H1 (cell line): ENCODE measurements around the gene KIN. TPM values are rescaled to one million over a fixed set of nuclear protein-coding genes. Genes with fewer than 3 reads are reported as not detected.

Experiments used
- CTCF ChIA-PET: fragments of 300-600 bp; sonication (Branson Sonifier 250); formaldehyde crosslinking; loops from one replicate; lab custom pipeline; 2021; ENCODE audit not compliant: partially characterized antibody; lab: Charles Lee
- POLR2A ChIA-PET: fragments of 300-600 bp; sonication (Branson Sonifier 250); formaldehyde crosslinking; loops from one replicate; lab custom pipeline; 2021; ENCODE audit warnings: inconsistent platforms; ENCODE audit not compliant: partially characterized antibody; lab: Charles Lee
- DNase-seq, 2 experiments: peaks; one replicate each; pipeline versions ENCODE4 v3.0.0 to v3.0.0-alpha.2; 2010 to 2022; ENCODE audit warnings: low spot score in 2 of 2, low read depth in 1 of 2, mixed read lengths in 1 of 2
- FAIRE-seq: peaks from 2 replicates; lab custom pipeline; 2011; peaks lifted over from hg19 to GRCh38; lab: Jason Lieb, UNC
- H2AFZ ChIP-seq: 2 replicates; pipeline ENCODE4 v1.8.1; 2012; ENCODE audit warnings: low read length, inconsistent platforms
- H2AK5ac ChIP-seq: 2 replicates; pipeline ENCODE4 v1.6.1; 2013; ENCODE audit warnings: low read depth, low read length
- H2BK120ac ChIP-seq: replicated peaks from 2 replicates; pipeline ENCODE3; 2013; ENCODE audit warnings: low read depth, low read length, inconsistent platforms
- H2BK12ac ChIP-seq: 2 replicates; pipeline ENCODE4 v1.6.1; 2013; ENCODE audit warnings: low read depth, low read length
- H2BK15ac ChIP-seq: 2 replicates; pipeline ENCODE4 v1.6.1; 2013; ENCODE audit warnings: low read length
- H2BK20ac ChIP-seq: 2 replicates; pipeline ENCODE4 v1.6.1; 2013; ENCODE audit warnings: low read length
- H2BK5ac ChIP-seq: 2 replicates; pipeline ENCODE4 v1.6.1; 2013; ENCODE audit warnings: low read depth, low read length
- H3K14ac ChIP-seq: 2 replicates; pipeline ENCODE4 v1.6.1; 2013; ENCODE audit warnings: inconsistent platforms; ENCODE audit not compliant: insufficient read length
- H3K18ac ChIP-seq: 2 replicates; pipeline ENCODE4 v1.6.1; 2013; ENCODE audit warnings: low read length; ENCODE audit errors: extremely low read depth
- H3K23ac ChIP-seq: 2 replicates; pipeline ENCODE4 v1.6.1; 2013; ENCODE audit warnings: inconsistent platforms; ENCODE audit not compliant: insufficient read length
- H3K23me2 ChIP-seq: 2 replicates; pipeline ENCODE4 v1.6.1; 2013; ENCODE audit warnings: low read depth, low read length
- H3K27ac ChIP-seq: 2 replicates; pipeline ENCODE4 v1.6.1; 2011; ENCODE audit warnings: low read depth, low read length, inconsistent platforms
- H3K27me3 ChIP-seq, 4 experiments: replicated peaks in 1 of 4; 1 replicate in 1 of 4; 2 replicates in 3 of 4; pipeline versions ENCODE4 v1.6.1 to v1.8.1; 2011 to 2013; ENCODE audit warnings: low read length in 3 of 4, mild to moderate bottlenecking in 3 of 4, inconsistent platforms in 2 of 4, mixed read lengths in 2 of 4, moderate library complexity in 1 of 4; ENCODE audit not compliant: control insufficient read depth in 3 of 4, insufficient read depth in 3 of 4; ENCODE audit errors: extremely low read depth in 1 of 4
- H3K36me3 ChIP-seq, 4 experiments: 2 replicates each; pipeline versions ENCODE4 v1.6.1 to v1.8.1; 2011 to 2013; ENCODE audit warnings: mild to moderate bottlenecking in 4 of 4, low read length in 3 of 4, moderate library complexity in 2 of 4, control low read depth in 1 of 4, inconsistent platforms in 1 of 4; ENCODE audit not compliant: insufficient read depth in 4 of 4, control insufficient read depth in 2 of 4
- H3K4ac ChIP-seq: replicated peaks from 2 replicates; pipeline ENCODE3; 2013; ENCODE audit warnings: low read length, low read depth, mixed read lengths, inconsistent platforms; ENCODE audit not compliant: insufficient read length
- H3K4me1 ChIP-seq, 4 experiments: replicated peaks in 1 of 4; 1 replicate in 1 of 4; 2 replicates in 3 of 4; pipeline versions ENCODE4 v1.6.1 to v1.8.1; 2011 to 2013; ENCODE audit warnings: low read length in 3 of 4, inconsistent platforms in 2 of 4, mixed read lengths in 1 of 4; ENCODE audit not compliant: insufficient read depth in 4 of 4, control insufficient read depth in 3 of 4
- H3K4me2 ChIP-seq, 2 experiments: 2 replicates each; pipeline versions ENCODE4 v1.6.1 to v1.8.1; 2011 to 2013; ENCODE audit warnings: low read depth in 2 of 2, low read length in 2 of 2, control low read depth in 1 of 2, inconsistent platforms in 1 of 2, mild to moderate bottlenecking in 1 of 2; ENCODE audit not compliant: insufficient read depth in 1 of 2
- H3K4me3 ChIP-seq, 4 experiments: fragments of 200-600, 300-600 bp in 1 of 4; sonication (generic), shearing (Covaris generic), sonication (Bioruptor Twin) in 1 of 4; 2 replicates each; pipeline versions ENCODE4 v1.5.1 to v1.8.1; 2011 to 2016; ENCODE audit warnings: low read length in 4 of 4, low read depth in 3 of 4, control low read depth in 2 of 4, inconsistent platforms in 2 of 4, mild to moderate bottlenecking in 2 of 4, mixed read lengths in 1 of 4, moderate library complexity in 1 of 4; ENCODE audit not compliant: insufficient read depth in 2 of 4; ENCODE audit errors: extremely low read depth in 1 of 4
- H3K56ac ChIP-seq: replicated peaks from 2 replicates; pipeline ENCODE3; 2013; ENCODE audit warnings: low read depth, mild to moderate bottlenecking, mixed read lengths, low read length, inconsistent platforms; ENCODE audit not compliant: insufficient read length
- H3K79me1 ChIP-seq: 2 replicates; pipeline ENCODE4 v1.6.1; 2013; ENCODE audit warnings: low read depth, low read length, control low read depth
- H3K79me2 ChIP-seq, 2 experiments: 2 replicates each; pipeline versions ENCODE4 v1.6.1 to v1.8.1; 2012 to 2013; ENCODE audit warnings: low read length in 2 of 2, mild to moderate bottlenecking in 2 of 2, inconsistent platforms in 1 of 2; ENCODE audit not compliant: insufficient read depth in 2 of 2, control insufficient read depth in 1 of 2
- H3K9ac ChIP-seq, 4 experiments: replicated peaks in 1 of 4; 1 replicate in 1 of 4; 2 replicates in 3 of 4; pipeline versions ENCODE4 v1.6.1 to v1.8.1; 2011 to 2013; ENCODE audit warnings: low read depth in 3 of 4, low read length in 3 of 4, control low read depth in 2 of 4, mild to moderate bottlenecking in 2 of 4, moderate library complexity in 2 of 4, inconsistent platforms in 1 of 4; ENCODE audit errors: extremely low read depth in 1 of 4
- H3K9me3 ChIP-seq, 2 experiments: 2 replicates each; pipeline versions ENCODE4 v1.6.1 to v1.8.1; 2012 to 2013; ENCODE audit warnings: mild to moderate bottlenecking in 2 of 2, moderate library complexity in 2 of 2, control low read depth in 1 of 2, inconsistent platforms in 1 of 2, low read depth in 1 of 2, low read length in 1 of 2, mixed read lengths in 1 of 2; ENCODE audit not compliant: insufficient read depth in 2 of 2
- H4K20me1 ChIP-seq, 2 experiments: replicated peaks in 1 of 2; 2 replicates each; pipeline versions ENCODE3 to v1.8.1; 2011 to 2013; ENCODE audit warnings: inconsistent platforms in 2 of 2, low read length in 2 of 2, mild to moderate bottlenecking in 1 of 2; ENCODE audit not compliant: insufficient read depth in 2 of 2, control insufficient read depth in 1 of 2
- H4K5ac ChIP-seq: 2 replicates; pipeline ENCODE4 v1.6.1; 2013; ENCODE audit warnings: low read length, low read depth, mixed read lengths, inconsistent platforms; ENCODE audit not compliant: insufficient read length
- H4K8ac ChIP-seq: 2 replicates; pipeline ENCODE4 v1.8.0; 2013; ENCODE audit warnings: mild to moderate bottlenecking, moderate library complexity, low read length, inconsistent platforms; ENCODE audit not compliant: insufficient read depth; ENCODE audit errors: extremely low read depth
- H4K91ac ChIP-seq: replicated peaks from 2 replicates; pipeline ENCODE3; 2013; ENCODE audit warnings: low read length, mixed read lengths, inconsistent platforms; ENCODE audit not compliant: insufficient read length
- CBX5 ChIP-seq: fragments of 300-800, 300-1000 bp; sonication (generic); IDR thresholded peaks from 2 replicates; pipeline ENCODE4 v1.7.1; 2016; ENCODE audit warnings: antibody characterized with exemption, low read length, low read depth
- EP300 ChIP-seq, 2 experiments: IDR thresholded peaks; 1 replicate in 1 of 2; 2 replicates in 1 of 2; pipeline ENCODE4 v1.6.1; 2011 to 2012; ENCODE audit warnings: low read depth in 2 of 2, low read length in 2 of 2, mild to moderate bottlenecking in 2 of 2, borderline replicate concordance in 1 of 2, inconsistent platforms in 1 of 2, moderate library complexity in 1 of 2
- EZH2 ChIP-seq: fragments of 200-600 bp; sonication (generic); IDR thresholded peaks from 2 replicates; pipeline ENCODE4 v1.7.1; 2012; ENCODE audit warnings: low read depth, mild to moderate bottlenecking, moderate library complexity, low read length, inconsistent platforms; ENCODE audit not compliant: severe bottlenecking
- GTF2F1 ChIP-seq: IDR thresholded peaks from 2 replicates; pipeline ENCODE4 v1.6.1; 2012; ENCODE audit warnings: low read depth, low read length, improper control_type of control experiment, borderline replicate concordance
- WGBS, 2 experiments: shearing (Covaris generic) in 1 of 2; methylation state at CpG; one replicate each; pipeline versions ENCODE4 v1.1.6 to v1.1.7; 2013 to 2015; ENCODE audit warnings: low lambda C conversion rate in 2 of 2, mixed read lengths in 2 of 2, inconsistent platforms in 1 of 2, low coverage in 1 of 2, missing lambda C conversion rate in 1 of 2; ENCODE audit not compliant: insufficient replicate concordance in 2 of 2, insufficient coverage in 1 of 2, insufficient read length in 1 of 2; ENCODE audit errors: extremely low coverage in 1 of 2, missing lambda C conversion rate in 1 of 2; 5-methylcytosine and 5-hydroxymethylcytosine counted together
- polyA plus RNA-seq, 7 experiments: library from polyadenylated mRNA; depleted of rRNA in 3 of 7; stranded (reverse) in 5 of 7; unstranded in 2 of 7; fragments of >200 nt in 5 of 7; fragments of 200-250 nt in 2 of 7; gene quantifications; 1 replicate in 5 of 7; 2 replicates in 1 of 7; 4 replicates in 1 of 7; pipeline versions ENCODE4 v1.2.1 to v1.2.3, GENCODE V29; 2011 to 2013; ENCODE audit warnings: missing spikeins in 2 of 7, mixed read lengths in 2 of 7
- total RNA-seq: library from RNA; stranded (reverse); fragmentation: NEBNext Ultra II Directional; extraction: Animal tissue kit (Norgen Biotek cat#: 25700); gene quantifications from 2 replicates; pipeline ENCODE4 v1.2.1, GENCODE V29; 2021

Gene KIN
- total and polyA plus RNA-seq, 2 of the 8 experiments (the other 6 are each of a cell fraction or from before 2014, with no cell fraction given): 3.7 to 16.5 TPM

DNA sequence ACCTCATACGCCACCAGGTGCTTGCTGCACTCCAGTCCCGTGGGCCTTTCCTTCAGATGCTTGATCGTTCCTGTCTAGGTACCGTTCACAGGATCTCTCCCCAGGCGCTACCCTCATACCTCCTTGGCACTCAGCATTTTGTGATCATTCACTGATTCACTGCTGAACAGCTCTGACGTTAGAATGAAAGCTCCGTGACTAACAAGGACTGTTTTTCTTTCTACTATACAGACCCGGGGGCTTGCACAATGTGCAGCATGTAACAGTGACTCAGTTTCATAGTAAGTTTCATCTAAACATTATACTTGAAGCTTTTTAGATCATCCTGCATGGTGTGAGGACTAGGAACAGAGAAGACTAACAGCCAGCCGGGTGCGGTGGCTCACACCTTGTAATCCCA lies 20.6 kb downstream of the KIN start:
- H3K4ac ChIP-seq: no peak overlapping the region
- no peaks in the 10 kb centered on the region for H3K9me3 ChIP-seq
- no peak overlapping the region for H3K14ac ChIP-seq
- no peak overlapping the region for H3K4me2 ChIP-seq
- no peak overlapping the region for H3K27ac ChIP-seq
- no peak overlapping the region for H3K56ac ChIP-seq
- H2BK12ac ChIP-seq: no peak overlapping the region
- no peaks in the 10 kb centered on the region for H3K79me2 ChIP-seq
- no peak overlapping the region for H4K91ac ChIP-seq
- no peak overlapping the region for H2BK15ac ChIP-seq
- H3K23me2 ChIP-seq: no peaks in the 10 kb centered on the region
- no peak overlapping the region for H2BK20ac ChIP-seq
- no peak overlapping the region for H3K4me3 ChIP-seq
- no peak overlapping the region for H3K23ac ChIP-seq
- FAIRE-seq (no peak), DNase-seq (no peak)
- POLR2A ChIA-PET: no interaction called here
- peaks cover 0 to 65% (median 33%) of the 10 kb centered on the region in 4 experiments for H3K36me3 ChIP-seq
- H3K9ac ChIP-seq: no peak overlapping the region
- H3K4me1 ChIP-seq: no peaks in the 10 kb centered on the region
- no peak overlapping the region for H3K18ac ChIP-seq
- no peak overlapping the region for H2AFZ ChIP-seq
- H2BK5ac ChIP-seq: no peak overlapping the region
- no peak overlapping the region for H2BK120ac ChIP-seq
- H3K27me3 ChIP-seq: no peaks in the 10 kb centered on the region
- CTCF ChIA-PET: no interaction called here
- 90% methylated on average over 10 of the region's 10 CpGs; no CpG with 5 or more reads in 1 of the 2 experiments for WGBS, 2 experiments
- no peaks in the 10 kb centered on the region for H4K20me1 ChIP-seq
- no peak overlapping the region for H2AK5ac ChIP-seq
- no peak overlapping the region for H4K5ac ChIP-seq
- H3K79me1 ChIP-seq: no peaks in the 10 kb centered on the region
- no peak overlapping the region for H4K8ac ChIP-seq
- TF ChIP-seq GTF2F1: no peak
- no peak for TF ChIP-seq CBX5
- TF ChIP-seq EP300 (IDR thresholded peaks at IDR 0.05; ENCODE audit: borderline replicate concordance in 1 of 2, low read depth in 2 of 2, low read length in 2 of 2): no peak
- no peak for TF ChIP-seq EZH2
